ENCODE results near the gene GNAZ. TPM values are rescaled to one million over a fixed set of nuclear protein-coding genes. Genes with fewer than 3 reads are reported as not detected.

GNAZ gene
- polyA plus RNA-seq, 1 donor from 2014 or later = 52.0 TPM

DNA sequence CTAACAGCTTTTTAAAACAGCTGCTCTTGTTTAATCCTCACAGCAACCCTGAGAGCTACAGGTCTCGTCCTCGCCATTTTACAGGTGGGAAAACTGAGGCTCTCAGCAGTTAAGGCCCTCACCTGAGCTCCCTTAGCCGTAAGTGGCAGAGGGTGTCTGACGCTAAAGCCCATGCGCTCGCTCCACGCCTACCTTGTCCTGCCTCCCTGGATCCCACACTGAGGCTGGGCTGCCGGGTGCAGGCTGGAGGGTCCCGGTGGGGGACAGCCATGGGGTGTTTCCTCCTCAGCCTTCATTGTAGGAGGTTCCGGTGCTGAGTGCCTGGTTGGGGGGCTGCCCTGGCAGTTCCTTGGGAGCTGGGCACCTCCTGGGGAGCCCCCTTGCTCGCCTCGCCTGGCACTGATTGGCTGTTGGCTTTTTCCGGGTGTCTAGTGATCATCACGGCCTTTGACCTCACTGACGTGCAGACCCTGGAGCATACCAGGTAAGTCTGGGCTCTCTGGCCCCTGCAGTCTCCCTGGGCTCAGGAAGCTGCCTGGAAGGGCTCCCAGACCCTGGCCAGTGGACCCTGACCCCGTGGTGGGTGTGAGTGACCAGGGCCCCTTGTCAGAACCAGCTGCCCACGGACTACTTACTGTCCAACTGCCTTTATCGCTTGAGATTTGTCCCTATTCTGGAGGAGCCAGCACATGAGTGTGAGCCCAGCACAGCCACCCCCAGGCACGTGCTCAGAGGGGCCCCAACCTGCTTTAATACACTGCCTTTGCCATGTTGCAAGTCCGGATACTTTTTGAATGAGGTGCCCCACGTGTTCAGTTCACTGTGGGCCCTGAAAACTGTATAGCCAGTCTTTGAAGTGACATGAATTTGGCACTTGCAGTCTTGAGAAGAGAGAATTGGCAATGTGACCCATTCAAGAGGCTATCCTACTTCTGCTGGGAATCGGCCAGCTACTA, 87.5 kb downstream of the GNAZ start:
- Histone ChIP-seq H3K4me3 (ENCODE audit: low read length) (no peak overlapping the region), H3K4me2 (ENCODE audit: low read length) (no peak overlapping the region), H3F3A (ENCODE audit: insufficient read depth, low read length, poor library complexity, severe bottlenecking) (no peaks in the 10 kb centered on the region), H3K27me3 (ENCODE audit: insufficient read depth, low read depth, low read length) (no peaks in the 10 kb centered on the region), H3K27ac (ENCODE audit: low read length) (no peak overlapping the region), H3K9ac (ENCODE audit: low read length) (no peak overlapping the region), H3K79me2 (replicated peaks; ENCODE audit: insufficient read depth, low read length) (no peaks in the 10 kb centered on the region), H3K9me2 (ENCODE audit: insufficient read depth, low read length) (no peaks in the 10 kb centered on the region), H4K20me1 (ENCODE audit: insufficient read depth) (no peaks in the 10 kb centered on the region), H3K9me3 (ENCODE audit: low read length) (no peaks in the 10 kb centered on the region), H3K36me3 (ENCODE audit: insufficient read depth, low read length) (no peaks in the 10 kb centered on the region), H2AFZ (ENCODE audit: low read depth, low read length) (no peak overlapping the region)
- TF ChIP-seq, protein P1, sequence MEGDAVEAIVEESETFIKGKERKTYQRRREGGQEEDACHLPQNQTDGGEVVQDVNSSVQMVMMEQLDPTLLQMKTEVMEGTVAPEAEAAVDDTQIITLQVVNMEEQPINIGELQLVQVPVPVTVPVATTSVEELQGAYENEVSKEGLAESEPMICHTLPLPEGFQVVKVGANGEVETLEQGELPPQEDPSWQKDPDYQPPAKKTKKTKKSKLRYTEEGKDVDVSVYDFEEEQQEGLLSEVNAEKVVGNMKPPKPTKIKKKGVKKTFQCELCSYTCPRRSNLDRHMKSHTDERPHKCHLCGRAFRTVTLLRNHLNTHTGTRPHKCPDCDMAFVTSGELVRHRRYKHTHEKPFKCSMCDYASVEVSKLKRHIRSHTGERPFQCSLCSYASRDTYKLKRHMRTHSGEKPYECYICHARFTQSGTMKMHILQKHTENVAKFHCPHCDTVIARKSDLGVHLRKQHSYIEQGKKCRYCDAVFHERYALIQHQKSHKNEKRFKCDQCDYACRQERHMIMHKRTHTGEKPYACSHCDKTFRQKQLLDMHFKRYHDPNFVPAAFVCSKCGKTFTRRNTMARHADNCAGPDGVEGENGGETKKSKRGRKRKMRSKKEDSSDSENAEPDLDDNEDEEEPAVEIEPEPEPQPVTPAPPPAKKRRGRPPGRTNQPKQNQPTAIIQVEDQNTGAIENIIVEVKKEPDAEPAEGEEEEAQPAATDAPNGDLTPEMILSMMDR (IDR thresholded peaks at IDR 0.05; ENCODE audit: poor library complexity, severe bottlenecking) = no peak
- no peak for TF ChIP-seq RAD21 (conservative IDR thresholded peaks at IDR 0.05)
- TF ChIP-seq POLR2AphosphoS5 (IDR thresholded peaks at IDR 0.05) = no peak
- TF ChIP-seq, protein P2, sequence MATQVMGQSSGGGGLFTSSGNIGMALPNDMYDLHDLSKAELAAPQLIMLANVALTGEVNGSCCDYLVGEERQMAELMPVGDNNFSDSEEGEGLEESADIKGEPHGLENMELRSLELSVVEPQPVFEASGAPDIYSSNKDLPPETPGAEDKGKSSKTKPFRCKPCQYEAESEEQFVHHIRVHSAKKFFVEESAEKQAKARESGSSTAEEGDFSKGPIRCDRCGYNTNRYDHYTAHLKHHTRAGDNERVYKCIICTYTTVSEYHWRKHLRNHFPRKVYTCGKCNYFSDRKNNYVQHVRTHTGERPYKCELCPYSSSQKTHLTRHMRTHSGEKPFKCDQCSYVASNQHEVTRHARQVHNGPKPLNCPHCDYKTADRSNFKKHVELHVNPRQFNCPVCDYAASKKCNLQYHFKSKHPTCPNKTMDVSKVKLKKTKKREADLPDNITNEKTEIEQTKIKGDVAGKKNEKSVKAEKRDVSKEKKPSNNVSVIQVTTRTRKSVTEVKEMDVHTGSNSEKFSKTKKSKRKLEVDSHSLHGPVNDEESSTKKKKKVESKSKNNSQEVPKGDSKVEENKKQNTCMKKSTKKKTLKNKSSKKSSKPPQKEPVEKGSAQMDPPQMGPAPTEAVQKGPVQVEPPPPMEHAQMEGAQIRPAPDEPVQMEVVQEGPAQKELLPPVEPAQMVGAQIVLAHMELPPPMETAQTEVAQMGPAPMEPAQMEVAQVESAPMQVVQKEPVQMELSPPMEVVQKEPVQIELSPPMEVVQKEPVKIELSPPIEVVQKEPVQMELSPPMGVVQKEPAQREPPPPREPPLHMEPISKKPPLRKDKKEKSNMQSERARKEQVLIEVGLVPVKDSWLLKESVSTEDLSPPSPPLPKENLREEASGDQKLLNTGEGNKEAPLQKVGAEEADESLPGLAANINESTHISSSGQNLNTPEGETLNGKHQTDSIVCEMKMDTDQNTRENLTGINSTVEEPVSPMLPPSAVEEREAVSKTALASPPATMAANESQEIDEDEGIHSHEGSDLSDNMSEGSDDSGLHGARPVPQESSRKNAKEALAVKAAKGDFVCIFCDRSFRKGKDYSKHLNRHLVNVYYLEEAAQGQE (IDR thresholded peaks at IDR 0.05; ENCODE audit: borderline replicate concordance) = no peak
- TF ChIP-seq MXI1 (conservative IDR thresholded peaks at IDR 0.05; ENCODE audit: poor library complexity, severe bottlenecking) = no peak
- TF ChIP-seq EP300 (conservative IDR thresholded peaks at IDR 0.05; ENCODE audit: poor library complexity, severe bottlenecking) = no peak
- TF ChIP-seq SMC3 (conservative IDR thresholded peaks at IDR 0.05; ENCODE audit: poor library complexity) = no peak
- no peak for TF ChIP-seq EZH2 (IDR thresholded peaks at IDR 0.05; ENCODE audit: borderline replicate concordance, insufficient read depth, low read length, poor library complexity, severe bottlenecking)
- no peak for TF ChIP-seq TAF1 (IDR thresholded peaks at IDR 0.05; ENCODE audit: low read depth)

DNA sequence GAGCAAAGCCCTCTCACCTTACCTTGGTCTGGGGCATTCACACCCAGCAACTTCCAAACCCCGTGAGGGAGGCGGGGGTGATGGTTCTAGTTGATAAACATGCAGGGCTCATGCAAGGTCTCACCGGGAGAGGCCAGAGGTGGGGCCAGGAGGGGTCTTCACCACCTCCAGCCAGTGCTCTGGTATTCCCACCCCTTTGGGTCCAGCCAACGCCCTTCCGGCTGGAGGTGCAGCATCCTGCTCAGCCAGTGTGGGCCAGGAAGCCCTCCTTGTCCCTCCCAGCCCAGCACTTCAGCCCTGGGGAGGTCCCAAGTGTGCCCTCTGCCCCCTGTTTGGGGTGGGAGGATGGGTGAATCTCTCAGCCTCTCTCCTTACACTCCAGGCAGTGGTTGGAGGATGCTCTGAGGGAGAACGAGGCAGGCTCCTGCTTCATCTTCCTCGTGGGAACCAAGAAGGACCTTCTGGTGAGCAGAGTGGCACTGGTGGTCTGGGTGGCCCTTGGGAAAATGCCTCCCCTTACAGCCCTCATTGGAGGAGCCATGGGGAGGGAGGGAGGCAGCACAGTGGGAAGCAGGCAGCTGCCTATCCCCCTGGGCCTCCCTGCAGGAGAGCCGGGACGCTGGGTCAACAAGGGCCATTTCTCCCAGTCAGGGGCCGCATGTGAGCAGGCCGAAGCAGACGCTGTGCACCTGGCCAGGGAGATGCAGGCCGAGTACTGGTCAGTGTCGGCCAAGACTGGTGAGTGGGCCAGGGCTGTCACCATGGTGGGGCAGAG, 88.4 kb downstream of the GNAZ start:
- no peaks in the 10 kb centered on the region for H3K27me3 ChIP-seq (ENCODE audit: insufficient read depth, low read depth, low read length)
- H3K4me2 ChIP-seq (ENCODE audit: low read length) = no peak overlapping the region
- H3K36me3 ChIP-seq (ENCODE audit: insufficient read depth, low read length) = no peaks in the 10 kb centered on the region
- no peaks in the 10 kb centered on the region for H3K9me3 ChIP-seq (ENCODE audit: low read length)
- TF ChIP-seq, protein P2 (IDR thresholded peaks at IDR 0.05; ENCODE audit: borderline replicate concordance) = no peak
- TF ChIP-seq POLR2AphosphoS5 (IDR thresholded peaks at IDR 0.05) = no peak
- TF ChIP-seq RAD21 (conservative IDR thresholded peaks at IDR 0.05) = no peak
- no peak for TF ChIP-seq EZH2 (IDR thresholded peaks at IDR 0.05; ENCODE audit: borderline replicate concordance, insufficient read depth, low read length, poor library complexity, severe bottlenecking)
- TF ChIP-seq SMC3 (conservative IDR thresholded peaks at IDR 0.05; ENCODE audit: poor library complexity) = no peak
- no peak for TF ChIP-seq TAF1 (IDR thresholded peaks at IDR 0.05; ENCODE audit: low read depth)
- TF ChIP-seq, protein P1 (IDR thresholded peaks at IDR 0.05; ENCODE audit: poor library complexity, severe bottlenecking) = no peak
- no peak for TF ChIP-seq MXI1 (conservative IDR thresholded peaks at IDR 0.05; ENCODE audit: poor library complexity, severe bottlenecking)
- no peak for TF ChIP-seq EP300 (conservative IDR thresholded peaks at IDR 0.05; ENCODE audit: poor library complexity, severe bottlenecking)
- no peak overlapping the region for H3K4me3 ChIP-seq (ENCODE audit: low read length)
- no peaks in the 10 kb centered on the region for H3F3A ChIP-seq (ENCODE audit: insufficient read depth, low read length, poor library complexity, severe bottlenecking)
- H2AFZ ChIP-seq (ENCODE audit: low read depth, low read length) = no peak overlapping the region
- H3K79me2 ChIP-seq (replicated peaks; ENCODE audit: insufficient read depth, low read length) = no peaks in the 10 kb centered on the region
- H3K9ac ChIP-seq (ENCODE audit: low read length) = no peak overlapping the region
- no peak overlapping the region for H3K27ac ChIP-seq (ENCODE audit: low read length)
- no peaks in the 10 kb centered on the region for H3K9me2 ChIP-seq (ENCODE audit: insufficient read depth, low read length)
- H4K20me1 ChIP-seq (ENCODE audit: insufficient read depth) = no peaks in the 10 kb centered on the region
